Measurements from ENCODE around the gene SLC16A4.

- TF ChIP-seq POLR2A (IDR thresholded peaks at IDR 0.05): no peak
- TF ChIP-seq CTCF (IDR thresholded peaks at IDR 0.05 in 8 of 11, conservative IDR thresholded peaks at IDR 0.05 in 3 of 11): no peak
Observed at GRCh38 chr1:110380672-110381283, 10.0 kb downstream of the SLC16A4 start.

Data from spleen (tissue), 7 donors.